Chondrocyte (in vitro differentiated cells): Measurements from ENCODE around the gene TESMIN. TPM values are rescaled to one million over a fixed set of nuclear protein-coding genes. Genes with fewer than 3 reads are reported as not detected.

ENCODE experiments used
- DNase-seq: peaks from one replicate; pipeline ENCODE4 v3.0.0; 2021; ENCODE audit warnings: mixed read lengths, low spot score
- H3K27ac Mint-ChIP-seq: one replicate; pipeline ENCODE4 v1.8.0; 2021; ENCODE audit warnings: mild to moderate bottlenecking, moderate library complexity, mixed read lengths; ENCODE audit not compliant: unreplicated experiment
- H3K27me3 Mint-ChIP-seq: 2 replicates; pipeline ENCODE4 v1.8.0; 2021; ENCODE audit warnings: low read depth, mixed read lengths
- H3K36me3 Mint-ChIP-seq: 2 replicates; pipeline ENCODE4 v1.8.0; 2021; ENCODE audit warnings: low read depth, mixed read lengths
- H3K4me1 Mint-ChIP-seq: 2 replicates; pipeline ENCODE4 v1.8.0; 2021; ENCODE audit warnings: low read depth, mild to moderate bottlenecking, mixed read lengths
- H3K4me3 Mint-ChIP-seq: one replicate; pipeline ENCODE4 v1.8.0; 2021; ENCODE audit warnings: mild to moderate bottlenecking, moderate library complexity, mixed read lengths; ENCODE audit not compliant: unreplicated experiment
- H3K9me3 Mint-ChIP-seq: 2 replicates; pipeline ENCODE4 v1.8.0; 2021; ENCODE audit warnings: low read depth, mixed read lengths
- total RNA-seq: library from RNA; stranded (reverse); gene quantifications from 3 replicates; pipeline ENCODE4 v1.2.1, GENCODE V29; 2021
- TF ChIP-seq, protein P1 (sequence below): fragments of 200-600 bp; sonication (generic); IDR thresholded peaks from 2 replicates; pipeline ENCODE4 v1.5.0; 2021; ENCODE audit warnings: antibody characterized with exemption, mild to moderate bottlenecking, moderate library complexity

TESMIN gene
- total RNA-seq, 1 donor from 2014 or later = 0.37 TPM

DNA sequence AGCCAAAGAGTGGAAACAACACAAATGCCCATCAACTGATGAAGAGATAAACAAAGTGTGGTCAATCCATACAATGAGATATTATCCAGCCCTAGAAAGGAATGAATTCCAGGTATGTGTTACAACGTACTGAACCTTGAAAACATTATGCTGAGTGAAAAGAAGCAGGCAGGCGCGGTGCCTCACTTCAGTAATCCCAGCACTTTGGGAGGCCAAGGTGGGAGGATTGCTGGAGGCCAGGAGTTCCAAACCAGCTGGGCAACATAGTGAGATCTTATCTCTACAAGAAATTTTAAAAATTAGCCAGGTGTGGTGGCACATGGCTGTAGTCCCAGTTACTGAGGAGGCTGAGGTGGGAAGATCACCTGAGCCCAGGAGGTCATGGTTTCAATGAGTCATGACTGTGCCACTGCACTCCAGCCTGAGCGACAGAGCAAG lies 24.6 kb upstream of the TESMIN start:
- no peak for DNase-seq
- Mint-ChIP-seq H3K9me3 (no peaks in the 10 kb centered on the region), H3K4me1 (peaks cover 7% of the 10 kb centered on the region), H3K27me3 (no peaks in the 10 kb centered on the region), H3K27ac (no peak overlapping the region), H3K36me3 (peaks cover 68% of the 10 kb centered on the region), H3K4me3 (no peak overlapping the region)
- TF ChIP-seq, protein P1, sequence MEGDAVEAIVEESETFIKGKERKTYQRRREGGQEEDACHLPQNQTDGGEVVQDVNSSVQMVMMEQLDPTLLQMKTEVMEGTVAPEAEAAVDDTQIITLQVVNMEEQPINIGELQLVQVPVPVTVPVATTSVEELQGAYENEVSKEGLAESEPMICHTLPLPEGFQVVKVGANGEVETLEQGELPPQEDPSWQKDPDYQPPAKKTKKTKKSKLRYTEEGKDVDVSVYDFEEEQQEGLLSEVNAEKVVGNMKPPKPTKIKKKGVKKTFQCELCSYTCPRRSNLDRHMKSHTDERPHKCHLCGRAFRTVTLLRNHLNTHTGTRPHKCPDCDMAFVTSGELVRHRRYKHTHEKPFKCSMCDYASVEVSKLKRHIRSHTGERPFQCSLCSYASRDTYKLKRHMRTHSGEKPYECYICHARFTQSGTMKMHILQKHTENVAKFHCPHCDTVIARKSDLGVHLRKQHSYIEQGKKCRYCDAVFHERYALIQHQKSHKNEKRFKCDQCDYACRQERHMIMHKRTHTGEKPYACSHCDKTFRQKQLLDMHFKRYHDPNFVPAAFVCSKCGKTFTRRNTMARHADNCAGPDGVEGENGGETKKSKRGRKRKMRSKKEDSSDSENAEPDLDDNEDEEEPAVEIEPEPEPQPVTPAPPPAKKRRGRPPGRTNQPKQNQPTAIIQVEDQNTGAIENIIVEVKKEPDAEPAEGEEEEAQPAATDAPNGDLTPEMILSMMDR = no peak

DNA sequence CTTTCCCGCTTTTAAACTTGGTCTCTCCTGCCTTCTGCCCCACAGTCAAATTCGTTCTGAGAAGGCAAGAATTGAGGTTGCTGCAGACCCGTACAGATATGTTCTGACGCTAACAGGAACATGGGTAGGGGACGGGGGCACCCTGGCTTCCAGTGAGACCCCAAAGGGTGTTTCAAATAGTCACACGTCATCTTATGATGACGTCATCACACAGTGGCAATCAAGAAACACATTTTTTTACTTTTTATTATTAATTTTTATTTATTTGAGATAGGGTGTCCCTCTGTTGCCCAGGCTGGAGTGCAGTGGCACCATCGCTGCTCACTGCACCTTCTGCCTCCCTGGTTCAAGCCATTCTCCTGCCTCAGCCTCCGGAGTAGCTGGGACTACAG lies 22.9 kb upstream of the TESMIN start:
- H3K4me1 Mint-ChIP-seq = peaks cover 7% of the 10 kb centered on the region
- peaks cover 69% of the 10 kb centered on the region for H3K36me3 Mint-ChIP-seq
- no peaks in the 10 kb centered on the region for H3K9me3 Mint-ChIP-seq
- TF ChIP-seq, protein P1 = no peak
- H3K4me3 Mint-ChIP-seq = no peak overlapping the region
- DNase-seq = no peak
- H3K27me3 Mint-ChIP-seq = no peaks in the 10 kb centered on the region
- H3K27ac Mint-ChIP-seq = no peak overlapping the region

DNA sequence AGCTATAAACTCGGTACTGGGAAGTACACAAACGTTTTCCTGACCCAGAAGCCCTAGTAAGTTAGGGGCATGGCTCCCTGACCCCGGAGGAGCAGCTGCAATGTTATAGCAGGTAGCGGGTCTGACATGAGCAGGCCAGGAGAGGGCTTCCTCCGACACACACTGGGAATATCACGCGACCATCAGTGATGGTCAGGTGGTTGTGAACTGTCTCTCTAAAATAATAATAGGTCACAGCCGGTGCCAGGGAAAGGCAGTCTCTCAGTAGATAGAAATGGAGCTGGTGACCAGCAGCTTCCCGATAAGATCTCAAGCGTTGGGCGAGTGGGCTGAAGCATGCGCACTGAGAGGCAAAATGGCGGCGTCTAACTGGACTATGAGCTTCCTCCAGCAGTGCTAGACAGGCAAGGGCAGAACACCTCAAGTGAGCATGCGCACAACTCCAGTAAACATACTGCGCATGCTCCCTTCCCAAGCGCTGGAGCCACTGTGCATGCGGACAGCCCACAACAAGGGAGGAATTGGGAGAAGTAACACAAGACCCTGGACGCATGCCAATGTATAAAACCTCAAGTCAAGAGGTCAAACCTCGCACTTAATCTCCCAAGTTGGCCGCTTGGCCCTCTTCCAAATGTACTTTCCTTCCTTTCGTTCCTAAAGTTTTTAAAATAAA lies 22.3 kb upstream of the TESMIN start:
- H3K27ac Mint-ChIP-seq = no peak overlapping the region
- TF ChIP-seq, protein P1 = no peak
- H3K27me3 Mint-ChIP-seq = no peaks in the 10 kb centered on the region
- H3K9me3 Mint-ChIP-seq = no peaks in the 10 kb centered on the region
- DNase-seq = no peak
- peaks cover 7% of the 10 kb centered on the region for H3K4me1 Mint-ChIP-seq
- H3K36me3 Mint-ChIP-seq = peaks cover 69% of the 10 kb centered on the region
- no peak overlapping the region for H3K4me3 Mint-ChIP-seq

DNA sequence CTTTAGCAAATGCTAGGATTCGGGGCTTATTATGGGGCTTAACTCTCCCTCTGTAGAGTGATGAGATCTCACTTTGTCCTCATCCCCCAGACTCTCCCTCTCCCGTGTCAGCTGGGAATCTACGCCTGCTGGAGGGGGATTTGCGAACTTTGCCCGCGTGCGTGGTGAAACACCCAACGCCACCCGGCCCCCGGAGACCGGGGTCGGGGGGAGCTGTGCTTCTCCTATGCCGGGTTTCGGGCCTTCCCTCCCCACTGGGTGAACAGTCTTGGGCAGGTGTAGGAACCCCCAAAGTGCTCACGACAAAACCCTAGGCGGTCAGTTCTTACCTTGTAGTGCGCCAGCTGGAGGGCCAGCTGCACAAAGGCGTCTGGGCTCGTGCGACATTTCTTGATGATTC lies 21.6 kb upstream of the TESMIN start:
- no peaks in the 10 kb centered on the region for H3K27me3 Mint-ChIP-seq
- TF ChIP-seq, protein P1 = no peak
- H3K27ac Mint-ChIP-seq = no peak overlapping the region
- no peak for DNase-seq
- H3K4me1 Mint-ChIP-seq = peaks cover 7% of the 10 kb centered on the region
- H3K9me3 Mint-ChIP-seq = no peaks in the 10 kb centered on the region
- H3K4me3 Mint-ChIP-seq = no peak overlapping the region
- peaks cover 68% of the 10 kb centered on the region for H3K36me3 Mint-ChIP-seq

DNA sequence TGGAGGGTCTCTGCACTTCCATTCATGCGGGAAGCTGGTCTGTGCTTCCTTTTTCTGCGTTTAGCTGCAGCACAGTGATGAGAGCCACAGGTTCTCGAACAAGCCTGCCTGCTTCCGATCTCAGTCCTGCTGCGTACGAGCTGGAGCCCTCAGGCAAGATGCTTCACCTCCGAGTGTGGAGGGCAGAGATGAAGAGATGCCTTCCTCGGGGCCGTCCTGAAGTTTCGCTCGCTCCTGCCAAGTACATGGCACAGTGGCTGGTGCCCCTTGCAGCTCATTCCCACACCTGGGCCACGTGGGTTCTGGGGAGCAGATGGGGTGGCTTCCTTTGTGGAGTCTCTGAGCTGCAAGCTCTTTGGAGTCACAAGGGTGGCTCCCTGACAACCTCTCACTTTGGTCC lies 19.5 kb upstream of the TESMIN start:
- no peak for DNase-seq
- H3K36me3 Mint-ChIP-seq = peaks cover 61% of the 10 kb centered on the region
- H3K9me3 Mint-ChIP-seq = no peaks in the 10 kb centered on the region
- H3K27ac Mint-ChIP-seq = no peak overlapping the region
- no peak overlapping the region for H3K4me3 Mint-ChIP-seq
- no peaks in the 10 kb centered on the region for H3K4me1 Mint-ChIP-seq
- TF ChIP-seq, protein P1 = no peak
- H3K27me3 Mint-ChIP-seq = no peaks in the 10 kb centered on the region
